ENCODE measurements around the gene AKAP6.

AKAP6 gene

DNA sequence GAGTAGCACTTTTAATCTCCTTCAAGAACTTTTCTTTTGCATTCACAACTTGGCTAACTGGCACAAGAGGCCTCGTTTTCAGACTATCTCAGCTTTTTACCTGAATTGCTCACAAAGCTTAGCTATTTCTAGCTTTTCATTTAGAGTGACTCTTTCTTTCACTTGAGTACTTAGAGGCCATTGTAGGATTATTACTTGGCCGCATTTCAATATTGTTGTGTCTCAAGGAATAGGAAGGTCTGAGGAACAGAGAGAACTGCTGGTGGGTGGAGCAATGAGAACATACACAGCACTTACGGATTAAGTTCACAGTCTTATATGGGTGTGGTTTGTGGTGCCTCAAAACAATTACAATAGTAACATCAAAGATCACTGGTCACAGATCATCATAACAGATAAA is 384.8 kb downstream of the AKAP6 start:
- no peak for DNase-seq

DNA sequence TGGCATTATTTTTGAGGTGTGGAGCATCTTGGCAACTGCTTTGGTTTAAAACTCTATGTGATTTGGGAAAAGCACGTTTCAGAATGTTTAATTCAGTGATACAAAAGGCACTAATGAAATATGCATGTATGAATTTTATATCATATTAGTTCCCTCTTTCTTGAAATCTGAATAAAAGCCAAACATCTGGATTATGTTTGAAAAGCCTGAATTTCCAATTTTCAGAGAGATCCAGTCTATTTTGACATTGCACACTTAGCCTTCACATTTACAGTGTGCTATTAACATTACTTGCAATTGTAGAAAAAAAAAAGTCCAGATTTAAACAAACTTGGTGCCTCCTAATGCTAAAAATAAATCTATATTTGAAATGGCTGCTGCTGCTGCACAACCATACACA is 390.5 kb downstream of the AKAP6 start:
- no peak for DNase-seq

DNA sequence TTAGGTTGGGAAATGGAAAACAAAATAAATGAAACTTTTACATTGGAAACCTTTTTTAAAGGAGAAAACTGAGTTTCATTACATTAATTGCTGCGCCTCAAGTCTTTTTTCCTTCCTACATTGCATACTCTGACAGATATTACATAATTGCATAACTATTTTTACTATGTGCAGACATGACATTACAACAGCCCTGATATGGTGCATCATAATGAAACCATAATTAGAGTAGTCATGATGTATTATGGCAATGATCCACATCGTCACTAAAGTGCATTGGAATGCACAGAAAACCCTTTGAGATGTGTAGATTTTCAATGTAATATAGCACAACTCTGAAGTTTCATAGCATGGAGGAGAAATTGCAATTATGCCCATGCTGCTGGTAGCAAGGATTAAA is 391.8 kb downstream of the AKAP6 start:
- no peak for DNase-seq

DNA sequence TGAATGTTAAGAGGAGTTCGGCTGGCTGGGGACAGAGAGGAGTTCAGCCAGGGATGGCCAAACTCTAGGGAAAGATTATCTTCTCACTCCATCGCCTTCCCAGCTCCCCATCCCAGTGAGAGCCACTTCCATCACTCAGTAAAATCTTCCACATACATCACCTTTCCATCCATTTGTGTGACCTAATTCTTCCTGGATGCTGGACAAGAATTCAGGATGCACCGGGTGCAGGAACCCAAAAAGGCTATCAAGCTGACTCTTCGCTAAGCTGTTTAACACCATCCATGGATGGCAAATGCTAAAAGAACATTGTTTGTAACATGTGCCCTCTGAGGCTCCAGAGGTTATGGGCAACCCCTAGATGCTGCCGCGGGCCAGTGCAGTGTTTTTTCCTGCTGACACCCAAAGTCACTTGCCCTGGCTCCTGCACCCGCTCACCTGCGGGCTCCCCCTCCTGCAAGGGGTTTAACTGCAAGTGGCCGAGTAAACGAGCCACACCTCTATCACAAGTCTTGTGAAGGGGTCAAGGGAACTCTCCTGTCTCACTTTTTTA is 393.6 kb downstream of the AKAP6 start:
- DNase-seq = no peak

DNA sequence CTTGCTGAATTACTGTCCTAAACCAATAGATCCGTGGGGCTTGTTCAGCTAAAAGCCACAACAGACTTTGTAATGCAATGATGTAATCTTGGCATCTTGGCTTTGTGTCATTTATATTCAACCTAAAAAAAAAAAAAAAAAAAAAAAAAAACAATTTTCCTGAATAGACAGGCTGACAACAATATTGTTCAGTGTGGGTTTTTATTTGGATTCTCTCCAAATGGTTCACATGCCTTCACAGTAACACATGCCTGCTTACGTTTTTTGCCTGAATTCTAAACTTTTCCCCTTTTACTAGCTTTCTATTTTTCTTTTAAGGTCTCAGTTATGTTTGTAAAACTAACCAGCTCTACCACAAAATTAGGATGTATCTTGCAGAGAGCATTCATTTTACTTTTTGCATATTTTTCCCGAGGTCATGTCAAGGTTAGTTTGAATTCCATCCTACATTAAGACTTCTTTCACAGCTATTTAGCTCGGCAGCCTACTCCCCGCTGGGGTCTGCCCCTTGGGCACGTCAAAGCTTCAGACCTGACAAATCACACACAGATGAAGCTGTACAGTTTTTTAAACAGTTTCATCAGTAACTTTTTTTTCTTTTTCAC is 395.9 kb downstream of the AKAP6 start:
- peak; percentile 7 for DNase-seq

DNA sequence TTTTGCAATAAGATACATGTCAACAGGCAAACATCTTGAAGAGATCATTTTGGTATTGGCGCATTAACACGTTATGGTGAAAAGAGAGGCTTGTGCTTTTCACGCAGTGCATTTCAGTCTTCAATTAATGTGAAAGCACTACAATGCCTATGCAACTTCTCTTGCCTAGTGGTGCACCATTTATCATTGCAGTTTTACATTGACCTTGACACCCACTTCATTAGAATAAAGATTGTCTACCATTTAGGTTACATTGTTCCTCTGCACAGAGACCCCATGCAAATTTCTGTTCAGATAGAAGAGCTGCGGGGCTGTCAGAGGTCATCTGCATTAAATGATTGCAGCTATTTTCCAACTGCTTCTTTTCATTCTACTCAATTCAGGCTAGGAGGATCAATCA is 397.4 kb downstream of the AKAP6 start:
- DNase-seq = no peak

DNA sequence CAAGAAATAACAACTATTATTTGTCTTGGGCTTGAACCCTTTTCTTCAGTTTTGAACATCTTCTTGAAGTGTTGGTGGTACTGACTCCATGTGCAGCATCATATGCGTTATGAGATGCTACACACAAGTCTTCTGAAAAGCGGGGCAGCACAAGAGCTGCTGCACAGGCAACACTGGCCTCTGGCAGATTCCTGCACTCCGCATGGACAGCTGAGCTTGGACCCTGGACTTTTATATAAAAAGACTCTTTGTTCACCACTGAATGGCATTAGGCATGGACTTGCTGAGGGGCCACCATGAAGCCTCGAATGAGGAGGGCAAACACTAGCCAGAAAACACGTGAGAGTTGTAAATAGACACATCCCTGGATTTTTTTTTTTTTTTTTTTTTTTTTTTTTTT is 398.7 kb downstream of the AKAP6 start:
- no peak for DNase-seq

DNA sequence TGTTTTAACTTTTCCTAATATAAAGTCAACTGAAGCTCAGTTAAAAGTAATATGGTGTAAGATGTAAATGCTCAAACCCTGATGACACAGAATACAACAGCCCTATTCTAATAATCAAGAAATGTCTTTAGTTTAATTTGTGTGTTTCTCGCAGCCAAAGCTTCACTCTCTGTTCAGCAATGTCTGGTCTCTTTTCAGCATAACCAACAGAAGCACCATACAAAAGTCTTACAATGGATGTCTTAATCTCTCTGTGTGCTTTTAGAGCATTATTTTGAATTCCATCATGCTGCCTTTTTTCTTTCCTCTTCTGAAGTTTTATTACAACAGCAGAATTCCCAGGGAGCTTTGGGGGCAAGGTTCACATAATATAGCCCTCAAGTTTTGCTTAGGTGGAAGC is 399.4 kb downstream of the AKAP6 start:
- no peak for DNase-seq

DNA sequence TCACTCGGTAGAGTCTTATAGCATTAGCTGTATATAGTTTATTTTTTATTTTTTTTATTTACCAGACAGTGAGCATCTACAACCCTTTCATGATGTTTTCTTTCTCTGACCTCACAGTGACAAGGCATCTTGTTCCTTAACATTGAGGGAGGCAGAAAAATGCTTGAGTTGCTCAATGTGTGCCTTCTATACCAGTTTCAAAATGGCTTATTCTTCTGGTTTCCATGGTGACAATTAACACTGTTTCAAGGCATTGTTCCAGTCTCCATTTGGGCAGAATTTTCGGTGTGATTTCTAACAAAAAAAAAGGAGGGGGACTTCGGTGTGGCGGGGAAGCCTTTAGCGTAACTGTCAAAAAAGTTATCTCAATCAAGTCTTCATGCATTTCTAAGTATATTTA is 399.9 kb downstream of the AKAP6 start:
- DNase-seq = no peak

DNA sequence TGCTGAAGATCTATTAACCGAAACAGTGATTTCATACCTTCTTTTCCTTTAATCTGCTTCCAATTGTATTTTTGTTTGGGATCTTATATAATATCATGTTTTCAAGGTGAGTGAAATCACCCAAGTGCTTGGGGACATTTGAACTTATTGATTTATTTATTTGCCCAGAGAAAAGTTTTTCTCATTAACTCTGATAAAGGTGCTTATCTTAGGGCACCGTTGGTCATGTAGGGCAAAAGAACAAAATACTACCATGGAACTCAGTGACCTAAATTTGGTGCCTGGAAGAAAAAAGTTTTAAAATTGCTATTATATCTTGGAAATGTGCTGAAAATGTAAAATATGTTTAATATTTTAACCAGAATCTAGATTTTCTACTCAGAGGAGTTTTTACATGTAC is 402.2 kb downstream of the AKAP6 start:
- no peak for DNase-seq

DNA sequence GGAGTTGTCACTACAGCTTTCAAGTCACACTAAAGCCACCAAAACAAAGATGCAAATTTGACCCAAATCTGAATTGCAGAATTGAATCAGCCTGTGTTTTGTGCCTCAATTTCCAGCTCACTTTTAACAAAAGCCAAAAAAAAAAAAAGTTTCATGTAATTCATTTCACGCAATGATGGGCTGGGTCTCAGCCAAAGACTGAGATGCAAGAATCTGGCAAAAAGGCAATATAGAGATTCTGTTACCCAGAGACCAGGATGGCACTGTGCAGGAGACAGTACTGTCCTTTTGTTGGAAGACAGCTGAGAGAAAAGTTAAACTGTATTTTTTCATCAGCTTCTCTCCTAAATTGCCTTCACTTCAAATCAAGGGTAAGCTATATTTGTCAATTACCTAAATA is 403.9 kb downstream of the AKAP6 start:
- no peak for DNase-seq

DNA sequence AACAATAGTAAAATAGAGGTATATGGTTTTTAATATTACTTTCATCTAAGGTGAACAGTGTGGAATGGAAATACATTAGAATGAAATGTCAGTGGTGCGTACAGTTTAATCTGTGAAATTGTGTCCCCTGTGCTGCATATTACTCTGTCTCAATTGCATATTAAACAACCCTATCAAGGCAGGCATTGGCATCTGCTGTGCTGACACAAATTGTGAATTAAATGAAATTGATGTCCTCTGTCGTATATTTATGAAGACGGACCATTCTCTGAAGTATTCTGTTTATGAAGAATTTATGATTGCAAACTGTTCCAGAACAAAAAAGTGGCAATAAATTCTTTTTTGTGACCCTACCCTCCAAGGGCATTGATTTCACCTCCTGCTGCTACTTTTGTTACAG is 405.2 kb downstream of the AKAP6 start:
- no peak for DNase-seq

DNA sequence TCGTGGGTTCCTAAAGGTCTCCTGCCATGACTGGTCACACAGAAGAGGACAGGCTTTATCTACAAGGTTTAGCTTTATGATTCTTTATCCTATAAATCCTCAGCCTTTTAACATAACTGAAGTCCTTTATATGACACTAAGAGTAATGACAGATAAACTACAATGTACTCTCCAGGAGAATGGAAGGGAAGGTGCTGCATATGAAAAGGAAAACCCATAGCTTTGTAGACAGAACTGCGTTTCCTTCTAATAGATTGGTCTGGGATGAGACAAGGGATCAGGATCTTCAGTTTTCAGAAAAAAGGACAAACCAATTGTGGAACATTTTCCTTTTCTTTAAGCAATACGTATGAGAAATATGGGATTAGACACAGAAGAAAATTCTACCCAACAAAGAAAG is 408.5 kb downstream of the AKAP6 start:
- DNase-seq = no peak

DNA sequence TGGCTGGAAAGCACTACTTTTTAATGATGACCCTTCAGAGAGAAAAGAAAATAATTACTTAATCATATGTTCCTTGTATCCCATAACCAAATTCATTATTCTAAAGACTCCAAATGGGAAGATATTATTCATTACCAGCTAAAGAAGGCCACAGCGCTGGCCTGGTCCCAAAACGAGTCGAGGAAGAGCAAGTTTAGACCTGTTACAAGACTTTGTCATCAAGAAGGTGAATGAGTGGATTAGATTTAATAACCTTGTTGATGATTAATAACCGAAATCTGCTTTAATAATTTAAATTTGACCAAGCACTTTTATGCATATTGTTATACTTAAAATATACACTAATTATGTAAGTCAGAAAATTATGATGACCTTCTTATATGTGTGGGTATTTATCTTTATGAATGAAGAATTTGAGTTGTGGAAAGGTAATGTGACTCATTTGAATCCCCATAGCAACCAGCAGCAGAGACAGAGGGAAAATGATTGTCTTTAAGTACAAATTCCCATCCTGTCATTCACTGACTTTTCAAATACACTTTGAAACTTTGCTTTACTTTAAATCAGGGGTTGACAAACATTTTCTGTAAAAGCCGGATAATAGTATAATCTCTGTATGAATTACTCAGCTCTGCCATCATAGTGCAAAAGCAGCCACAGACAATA is 409.2 kb downstream of the AKAP6 start:
- no peak for DNase-seq

DNA sequence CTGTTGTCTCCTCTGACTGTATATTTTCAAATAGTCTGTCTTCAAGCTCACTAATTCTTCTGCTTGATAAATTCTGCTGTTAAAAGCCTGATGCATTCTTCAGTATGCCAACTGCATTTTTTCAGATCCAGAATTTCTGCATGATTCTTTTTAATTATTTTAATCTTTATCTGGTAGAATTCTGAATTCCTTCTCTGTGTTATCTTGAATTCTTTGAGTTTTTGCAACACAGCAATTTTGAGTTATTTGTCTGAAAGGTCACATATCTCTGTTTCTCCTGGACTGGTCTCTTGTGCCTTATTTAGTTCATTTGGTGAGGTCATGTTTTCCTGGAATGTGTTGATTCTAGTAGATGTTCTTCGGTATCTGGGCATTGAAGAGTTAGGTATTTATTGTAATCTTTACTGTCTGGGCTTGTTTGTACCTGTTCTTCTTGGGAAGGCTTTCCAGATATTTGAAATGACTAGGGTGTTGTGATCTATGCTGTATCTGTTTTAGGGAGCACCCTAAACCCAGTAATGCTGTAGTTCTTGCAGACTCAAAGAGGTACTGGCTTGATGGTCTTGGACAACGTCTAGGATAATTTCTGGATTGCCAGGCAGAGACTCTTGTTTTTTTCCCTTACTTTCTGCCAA is 415.8 kb downstream of the AKAP6 start:
- no peak for DNase-seq

DNA sequence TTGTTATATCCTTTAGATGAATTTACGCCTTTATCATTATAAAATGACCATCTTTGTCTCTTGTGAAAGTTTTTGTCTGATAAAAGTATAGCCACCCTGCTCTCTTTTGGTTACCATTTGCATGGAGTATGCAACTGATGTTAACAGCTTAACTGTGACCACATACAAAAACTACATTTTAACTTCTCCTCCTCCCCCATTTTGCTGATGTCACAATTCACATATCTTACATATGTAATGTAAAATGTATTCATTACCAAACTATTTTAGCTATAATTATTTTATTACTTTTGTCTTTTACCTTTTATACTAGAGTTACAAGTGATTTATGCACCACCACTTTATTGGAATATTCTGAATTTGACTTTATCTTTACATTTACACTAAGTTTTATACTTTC is 425.1 kb downstream of the AKAP6 start:
- no peak for DNase-seq

DNA sequence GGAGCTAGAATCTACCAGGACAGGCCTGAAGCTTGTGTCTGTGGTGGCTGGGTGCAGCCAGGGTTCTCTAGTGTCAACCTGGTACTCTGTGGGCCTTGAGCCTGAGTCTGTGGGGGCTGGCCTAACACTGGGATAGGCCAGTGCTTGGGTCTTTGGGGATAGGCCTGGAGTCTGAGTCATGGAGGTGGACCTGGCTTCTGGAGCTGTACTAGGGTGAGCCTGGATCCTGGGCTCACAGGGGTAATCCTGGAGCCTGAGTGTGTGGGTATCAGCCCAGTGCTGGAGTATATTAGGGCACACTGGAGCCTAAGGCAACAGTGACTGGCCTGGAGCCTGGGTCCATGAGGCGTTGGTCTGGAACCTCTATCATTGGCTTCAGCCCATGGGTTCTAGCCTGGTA is 427.1 kb downstream of the AKAP6 start:
- no peak for DNase-seq

DNA sequence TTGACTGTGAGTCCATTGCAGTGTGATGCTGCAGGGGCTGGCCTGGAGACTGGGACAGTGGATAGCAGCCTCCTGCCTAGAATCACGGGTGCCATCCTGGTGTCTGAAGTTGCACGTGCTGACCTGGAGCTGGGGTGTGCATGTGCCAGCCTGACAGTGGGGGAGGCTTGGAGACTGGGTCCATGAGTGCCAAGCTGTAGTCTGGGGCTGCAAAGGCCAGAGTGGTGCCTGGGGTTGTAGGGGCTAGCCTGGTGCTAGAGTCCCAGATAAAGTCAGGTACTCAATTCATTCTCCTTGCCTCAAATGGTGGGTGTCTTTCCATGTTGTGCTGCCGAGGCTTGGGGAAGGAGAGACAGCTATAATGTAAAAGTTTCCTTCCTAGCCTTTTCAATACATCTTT is 427.7 kb downstream of the AKAP6 start:
- DNase-seq = no peak

DNA sequence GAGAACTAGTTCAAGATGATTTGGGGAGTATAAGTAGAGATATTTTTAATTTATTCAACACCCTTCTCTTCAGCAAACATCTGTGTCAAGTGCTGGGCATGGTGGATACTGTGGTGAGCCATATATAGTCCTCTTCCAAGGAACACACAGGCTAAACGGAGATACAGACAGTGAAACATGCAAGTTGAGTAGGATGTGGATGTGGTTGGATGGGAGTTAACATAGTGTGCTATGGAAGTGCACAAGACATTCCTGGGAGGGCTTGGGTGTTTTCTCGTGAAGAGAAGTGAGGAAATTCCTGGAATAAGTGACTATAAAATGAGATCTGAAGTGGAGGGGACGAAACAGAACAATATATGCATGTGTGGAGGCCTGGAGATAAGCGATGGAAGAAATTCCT is 428.5 kb downstream of the AKAP6 start:
- DNase-seq = no peak

DNA sequence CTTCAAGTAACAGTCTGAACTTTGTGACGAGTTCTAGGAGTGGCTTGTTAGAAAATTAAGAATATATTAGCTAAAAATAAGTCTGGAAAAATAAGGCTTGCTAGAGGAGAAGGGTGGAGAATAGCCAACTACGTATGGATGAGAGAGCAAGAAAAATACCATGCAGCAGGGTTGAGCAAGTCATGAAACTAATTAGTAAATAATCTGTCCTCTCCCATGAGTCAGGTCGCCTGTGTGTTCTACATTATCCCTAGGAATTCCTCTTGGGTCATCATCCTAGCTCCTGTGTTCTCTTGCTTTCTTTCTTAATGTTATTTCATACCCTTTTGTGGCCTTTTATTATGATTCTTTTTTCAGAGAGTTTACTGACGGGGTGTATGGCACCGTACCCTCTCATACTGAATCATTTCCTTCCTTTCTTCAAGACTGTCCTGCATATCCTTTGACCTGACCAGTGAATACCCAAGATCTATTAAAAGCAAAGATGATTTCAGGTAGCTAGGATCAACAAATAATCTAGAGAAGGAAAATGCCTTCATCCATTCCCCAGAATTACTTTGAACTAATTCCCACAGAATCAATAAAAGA is 432.4 kb downstream of the AKAP6 start:
- no peak for DNase-seq

DNA sequence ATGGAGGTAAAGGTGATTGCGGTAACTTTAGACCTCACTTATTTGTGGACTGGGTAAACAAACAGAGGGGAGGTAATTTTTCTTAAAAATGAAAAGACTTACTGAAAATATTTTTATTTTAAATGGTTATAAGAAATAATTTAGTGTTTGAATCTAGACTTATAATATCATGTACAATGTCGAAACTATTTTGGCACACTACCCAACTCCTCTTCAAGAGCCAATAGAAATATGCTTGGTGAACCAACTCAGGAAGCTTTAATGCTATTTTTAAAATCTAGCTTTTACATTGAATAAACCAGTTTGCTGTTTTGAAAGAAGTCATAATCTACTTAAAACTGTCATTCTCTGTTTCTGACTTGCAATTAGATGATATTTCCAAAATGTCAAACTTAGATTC is 433.8 kb downstream of the AKAP6 start:
- no peak for DNase-seq

DNA sequence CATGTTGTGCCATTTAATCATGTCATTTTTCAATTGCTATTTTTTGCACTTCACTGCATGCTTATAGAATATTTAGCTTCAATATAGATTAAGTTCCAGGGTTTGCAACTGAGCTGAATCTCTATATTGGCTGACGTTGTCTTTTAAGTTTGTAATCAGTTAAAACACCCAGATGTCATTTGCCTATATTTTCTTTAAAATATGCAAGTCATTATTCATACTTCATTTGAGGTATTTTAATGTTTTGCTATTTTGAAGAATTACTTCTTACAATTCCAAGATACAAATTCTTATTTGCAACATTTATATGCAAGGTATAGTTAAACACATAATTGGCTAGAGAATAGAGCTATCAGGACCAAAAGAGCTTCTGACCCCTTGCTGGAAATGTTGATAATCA is 434.6 kb downstream of the AKAP6 start:
- no peak for DNase-seq

DNA sequence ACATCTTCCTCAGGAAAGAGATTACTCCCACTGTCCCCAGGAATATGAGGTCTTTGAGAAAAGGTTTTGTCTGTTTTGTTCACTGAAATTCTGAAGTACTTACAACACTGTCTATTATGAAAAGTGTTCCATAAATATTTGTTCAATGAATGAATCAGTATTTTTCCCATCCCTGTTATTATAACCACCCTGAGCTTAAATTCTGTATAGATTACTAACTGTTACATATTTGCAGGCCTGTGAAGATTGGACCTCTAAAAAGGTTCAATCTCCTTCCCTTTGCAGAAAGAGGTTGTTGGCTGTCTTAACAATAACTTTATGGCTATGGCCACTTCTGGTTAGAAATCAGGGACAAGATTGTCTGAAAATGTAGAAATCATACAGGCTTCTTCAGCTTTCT is 435.0 kb downstream of the AKAP6 start:
- no peak for DNase-seq

DNA sequence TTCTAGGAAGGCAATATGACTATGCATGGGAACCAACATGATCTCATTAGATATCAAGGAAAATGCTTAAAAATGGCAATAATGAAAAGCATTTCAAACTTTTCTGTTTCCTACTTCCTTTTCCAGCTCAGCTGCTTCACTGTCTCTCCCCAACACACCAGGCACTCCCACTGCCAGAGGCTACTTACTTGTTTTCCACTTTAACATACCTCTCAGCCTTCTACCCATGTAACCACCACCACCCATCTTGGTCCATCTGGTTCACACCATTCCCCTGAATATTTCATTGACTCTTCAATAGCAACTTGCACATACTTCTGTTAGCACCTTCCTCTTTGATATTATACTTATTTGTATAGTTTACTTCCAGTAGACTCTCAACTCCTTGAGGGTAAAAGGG is 441.3 kb downstream of the AKAP6 start:
- no peak for DNase-seq
